Rectal smooth muscle tissue (tissue), 1 donor: ENCODE data around the gene TTC28.
"Not testable (repeated sequence)": the region's sequence is repeated elsewhere in the genome, so short reads cannot be mapped to it uniquely, and the experiment has no call there.

Experiments
- H3K27ac ChIP-seq: one replicate; pipeline ENCODE4 v1.7.0; 2013; ENCODE audit warnings: low read depth, low read length, inconsistent platforms
- H3K27me3 ChIP-seq: one replicate; pipeline ENCODE4 v1.7.0; 2013; ENCODE audit warnings: low read length; ENCODE audit not compliant: control insufficient read depth, insufficient read depth
- H3K36me3 ChIP-seq: one replicate; pipeline ENCODE4 v1.7.0; 2013; ENCODE audit warnings: low read length; ENCODE audit not compliant: control insufficient read depth, insufficient read depth
- H3K4me1 ChIP-seq: one replicate; pipeline ENCODE4 v1.7.0; 2013; ENCODE audit warnings: low read length; ENCODE audit not compliant: control insufficient read depth, insufficient read depth
- H3K4me3 ChIP-seq: one replicate; pipeline ENCODE4 v1.7.0; 2013; ENCODE audit warnings: low read length
- H3K9ac ChIP-seq: one replicate; pipeline ENCODE4 v1.7.0; 2013; ENCODE audit warnings: low read length

TTC28 gene

DNA sequence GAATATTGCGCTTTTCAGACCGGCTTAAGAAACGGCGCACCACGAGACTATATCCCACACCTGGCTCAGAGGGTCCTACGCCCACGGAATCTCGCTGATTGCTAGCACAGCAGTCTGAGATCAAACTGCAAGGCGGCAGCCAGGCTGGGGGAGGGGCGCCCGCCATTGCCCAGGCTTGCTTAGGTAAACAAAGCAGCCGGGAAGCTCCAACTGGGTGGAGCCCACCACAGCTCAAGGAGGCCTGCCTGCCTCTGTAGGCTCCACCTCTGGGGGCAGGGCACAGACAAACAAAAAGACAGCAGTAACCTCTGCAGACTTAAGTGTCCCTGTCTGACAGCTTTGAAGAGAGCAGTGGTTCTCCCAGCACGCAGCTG lies 16.1 kb downstream of the TTC28 start:
- not testable (repeated sequence) for H3K4me1 ChIP-seq, H3K4me3 ChIP-seq, H3K27ac ChIP-seq, H3K36me3 ChIP-seq, H3K27me3 ChIP-seq, H3K9ac ChIP-seq

GRCh38 chr22:28658448-28658847 lies 21.2 kb downstream of the TTC28 start:
- Histone ChIP-seq H3K4me3 (no peak overlapping the region), H3K27me3 (no peaks in the 10 kb centered on the region), H3K4me1 (no peaks in the 10 kb centered on the region), H3K27ac (no peak overlapping the region), H3K9ac (no peak overlapping the region), H3K36me3 (no peaks in the 10 kb centered on the region)

DNA sequence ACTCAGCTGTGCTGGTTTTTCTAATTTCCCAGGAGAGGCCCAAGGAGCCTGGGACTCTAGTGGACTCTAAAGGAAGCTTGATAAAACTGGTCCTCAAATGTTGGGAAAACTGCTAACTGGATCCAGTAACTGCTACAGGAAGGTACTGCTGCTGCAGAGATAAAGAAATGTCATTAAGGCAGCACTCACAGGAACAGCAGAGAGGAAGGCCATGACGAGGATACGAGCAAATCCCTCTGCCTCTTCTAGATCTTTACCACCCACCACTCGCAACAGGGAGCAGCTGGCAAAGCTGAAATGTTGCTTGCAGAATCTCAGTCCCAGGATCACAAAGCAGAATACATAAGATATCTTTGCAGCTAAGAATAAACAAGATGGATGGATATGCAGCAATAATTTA lies 23.5 kb downstream of the TTC28 start:
- H3K36me3 ChIP-seq, result no peaks in the 10 kb centered on the region
- no peaks in the 10 kb centered on the region for H3K27me3 ChIP-seq
- H3K9ac ChIP-seq, result no peak overlapping the region
- H3K4me3 ChIP-seq, result no peak overlapping the region
- no peaks in the 10 kb centered on the region for H3K4me1 ChIP-seq
- H3K27ac ChIP-seq, result no peak overlapping the region

DNA sequence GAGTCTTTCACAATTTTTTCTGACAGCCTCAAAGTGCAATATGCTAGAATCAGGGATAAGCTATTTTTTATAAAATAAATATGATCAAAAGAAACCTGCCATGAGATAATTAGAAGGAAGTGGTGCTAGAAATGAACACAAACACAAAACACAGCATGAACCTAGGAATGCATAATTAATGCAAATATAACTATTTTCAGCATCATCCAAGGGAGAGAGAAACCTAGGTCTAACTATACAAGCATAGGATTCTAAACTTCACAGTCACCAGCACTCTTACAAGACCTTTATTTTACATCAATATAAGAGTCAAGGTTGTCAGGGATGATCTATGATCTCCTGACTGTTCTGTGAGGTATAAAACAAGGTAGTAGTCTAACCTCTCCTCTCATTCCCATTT lies 29.2 kb downstream of the TTC28 start:
- Histone ChIP-seq H3K4me3 (no peak overlapping the region), H3K9ac (no peak overlapping the region), H3K36me3 (no peaks in the 10 kb centered on the region), H3K27me3 (no peaks in the 10 kb centered on the region), H3K4me1 (no peaks in the 10 kb centered on the region), H3K27ac (no peak overlapping the region)

DNA sequence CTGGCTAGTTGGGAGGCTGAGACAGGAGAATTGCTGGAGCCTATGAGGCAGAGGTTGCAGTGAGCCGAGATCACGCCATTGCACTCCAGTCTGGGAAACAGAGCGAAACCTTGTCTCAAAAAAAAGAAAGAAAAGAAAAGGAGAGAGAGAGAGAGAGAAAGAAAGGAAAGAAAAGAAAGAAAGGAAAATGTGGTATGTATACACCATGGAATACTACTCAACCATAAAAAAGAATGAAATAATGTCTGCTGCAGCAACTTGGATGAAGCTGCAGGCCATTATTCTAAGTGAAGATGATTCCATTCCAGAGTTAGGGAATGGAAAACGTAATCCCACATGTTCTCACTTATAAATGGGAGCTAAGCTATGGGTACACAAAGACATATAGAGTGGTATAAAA lies 30.8 kb downstream of the TTC28 start:
- H3K4me1 ChIP-seq, result no peaks in the 10 kb centered on the region
- no peaks in the 10 kb centered on the region for H3K27me3 ChIP-seq
- no peak overlapping the region for H3K4me3 ChIP-seq

GRCh38 chr22:28647216-28647615 lies 32.4 kb downstream of the TTC28 start:
- Histone ChIP-seq H3K27ac (no peak overlapping the region), H3K9ac (no peak overlapping the region), H3K36me3 (no peaks in the 10 kb centered on the region), H3K27me3 (no peaks in the 10 kb centered on the region), H3K4me1 (no peaks in the 10 kb centered on the region), H3K4me3 (no peak overlapping the region)

More for the DNA sequence above, 30.8 kb downstream of the TTC28 start:
- no peak overlapping the region for H3K27ac ChIP-seq
- H3K36me3 ChIP-seq, result no peaks in the 10 kb centered on the region
- H3K9ac ChIP-seq, result no peak overlapping the region

DNA sequence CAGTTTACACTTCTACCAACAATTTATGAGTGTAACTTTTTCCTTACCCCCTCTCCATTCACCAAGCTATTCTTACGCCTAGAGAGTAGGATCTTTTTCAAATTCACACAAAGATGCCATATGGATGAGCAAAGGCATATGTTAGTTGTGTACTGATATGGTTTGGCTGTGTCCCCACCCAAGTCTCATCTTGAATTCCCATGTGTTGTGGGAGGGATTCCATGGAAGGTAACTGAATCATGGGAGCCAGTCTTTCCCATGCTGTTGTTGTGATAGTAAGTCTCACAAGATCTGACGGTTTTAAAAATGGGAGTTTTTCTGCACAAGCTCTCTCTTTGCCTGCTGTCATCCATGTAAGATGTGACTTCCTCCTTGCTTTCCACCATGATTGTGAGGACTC lies 40.3 kb downstream of the TTC28 start:
- Histone ChIP-seq H3K36me3 (no peaks in the 10 kb centered on the region), H3K9ac (no peak overlapping the region), H3K27me3 (no peaks in the 10 kb centered on the region), H3K4me1 (no peaks in the 10 kb centered on the region), H3K27ac (no peak overlapping the region), H3K4me3 (no peak overlapping the region)

GRCh38 chr22:28637225-28637624 lies 42.4 kb downstream of the TTC28 start:
- Histone ChIP-seq H3K27ac (no peak overlapping the region), H3K4me3 (no peak overlapping the region), H3K36me3 (no peaks in the 10 kb centered on the region), H3K9ac (no peak overlapping the region), H3K27me3 (no peaks in the 10 kb centered on the region), H3K4me1 (no peaks in the 10 kb centered on the region)

DNA sequence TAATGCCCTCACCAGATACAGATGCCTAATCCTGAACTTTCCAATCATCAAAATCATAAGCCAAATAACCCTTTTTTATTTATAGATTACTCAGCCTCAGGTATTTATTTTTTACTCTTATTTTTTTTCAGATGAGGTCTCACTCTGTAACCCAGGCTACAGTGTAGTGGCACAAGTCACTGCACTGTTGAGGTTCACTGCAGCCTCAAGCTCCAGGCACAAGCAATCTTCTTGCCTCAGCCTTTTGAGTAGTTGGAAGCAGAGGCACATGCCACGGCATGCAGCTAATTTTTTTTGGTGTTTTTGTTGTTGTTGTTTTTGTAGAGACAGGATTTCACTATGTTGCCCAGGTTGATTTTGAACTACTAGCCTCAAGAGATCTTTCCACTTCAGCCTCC lies 49.5 kb downstream of the TTC28 start:
- H3K4me3 ChIP-seq, result no peak overlapping the region
- no peaks in the 10 kb centered on the region for H3K36me3 ChIP-seq
- no peaks in the 10 kb centered on the region for H3K27me3 ChIP-seq
- no peak overlapping the region for H3K27ac ChIP-seq
- no peak overlapping the region for H3K9ac ChIP-seq
- no peaks in the 10 kb centered on the region for H3K4me1 ChIP-seq

DNA sequence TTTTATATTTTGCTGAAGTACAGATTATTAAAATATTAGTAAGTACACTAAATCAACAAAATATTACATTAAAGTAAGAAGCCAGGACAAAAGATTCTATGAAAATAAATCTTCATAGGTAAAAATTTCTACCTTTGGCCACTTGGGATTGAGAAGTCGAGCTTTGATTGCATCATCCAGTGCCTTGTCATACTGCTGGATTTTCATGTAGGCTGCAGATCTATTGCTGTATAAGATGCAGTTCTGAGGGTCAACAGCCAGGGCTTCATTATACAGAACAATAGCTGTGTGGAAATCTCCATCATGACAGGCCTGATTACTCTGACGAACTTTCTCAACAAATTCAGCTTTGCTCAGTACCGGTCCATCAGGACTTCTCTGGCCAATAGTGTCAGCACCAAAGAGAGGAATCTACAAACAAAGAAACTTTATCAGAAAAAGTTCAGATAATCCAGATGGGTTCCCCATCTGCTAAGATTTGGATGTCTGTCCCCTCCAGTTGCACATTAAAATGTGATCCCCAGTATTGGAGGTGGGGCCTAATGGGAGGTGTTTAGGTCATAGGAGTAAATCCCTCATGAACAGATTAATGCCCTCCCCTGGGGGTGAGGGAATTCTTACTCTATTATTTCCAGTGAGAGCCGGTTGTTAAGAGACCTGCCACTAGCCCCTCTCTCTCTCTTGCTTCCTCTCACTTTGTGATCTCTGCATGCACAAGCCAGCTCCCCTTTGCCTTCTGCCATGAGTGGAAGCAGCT lies 50.0 kb downstream of the TTC28 start:
- no peaks in the 10 kb centered on the region for H3K4me1 ChIP-seq
- H3K9ac ChIP-seq, result no peak overlapping the region
- H3K27ac ChIP-seq, result no peak overlapping the region
- no peaks in the 10 kb centered on the region for H3K27me3 ChIP-seq
- no peaks in the 10 kb centered on the region for H3K36me3 ChIP-seq
- no peak overlapping the region for H3K4me3 ChIP-seq

- no peak overlapping the region for H3K4me3 ChIP-seq
- H3K27ac ChIP-seq, result no peak overlapping the region
- H3K4me1 ChIP-seq, result no peaks in the 10 kb centered on the region
- no peaks in the 10 kb centered on the region for H3K27me3 ChIP-seq
- no peak overlapping the region for H3K9ac ChIP-seq
- no peaks in the 10 kb centered on the region for H3K36me3 ChIP-seq
Observed at GRCh38 chr22:28628766-28629165, 50.9 kb downstream of the TTC28 start.

- H3K27me3 ChIP-seq, result no peaks in the 10 kb centered on the region
- H3K36me3 ChIP-seq, result no peaks in the 10 kb centered on the region
Observed at GRCh38 chr22:28627791-28628190, 51.8 kb downstream of the TTC28 start.

DNA sequence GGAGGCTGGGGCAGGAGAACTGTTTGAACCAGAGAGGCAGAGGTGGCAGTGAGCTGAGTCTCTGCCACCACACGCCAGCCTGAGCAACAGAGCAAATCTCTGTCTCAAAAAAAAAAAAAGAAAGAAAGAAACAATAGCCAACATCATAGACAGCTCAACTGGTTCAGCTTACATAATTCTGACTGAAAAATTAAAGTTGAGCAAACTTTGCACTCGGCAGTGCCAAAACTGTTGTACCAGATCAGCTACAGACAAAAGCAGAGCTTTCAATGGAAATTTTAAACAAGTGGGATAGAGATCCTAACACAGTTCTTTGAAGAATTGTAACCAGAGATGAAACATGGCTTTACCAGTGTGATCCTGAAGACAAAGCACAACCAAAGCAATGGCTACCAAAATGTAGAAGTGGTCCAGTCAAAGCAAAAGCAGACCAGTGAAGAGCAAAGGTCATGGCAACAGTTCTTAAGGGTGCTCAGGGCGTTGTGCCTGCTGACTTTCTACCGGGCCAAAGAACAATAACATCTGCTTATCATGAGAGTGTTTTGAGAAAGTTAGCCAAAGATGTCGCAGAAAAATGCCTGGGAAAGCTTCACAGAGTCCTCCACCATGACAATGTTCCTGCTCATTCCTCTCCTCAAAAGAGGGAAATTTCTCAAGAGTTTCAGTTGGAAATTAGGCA lies 59.3 kb downstream of the TTC28 start:
- Histone ChIP-seq H3K9ac (no peak overlapping the region), H3K27me3 (no peaks in the 10 kb centered on the region), H3K4me3 (no peak overlapping the region), H3K4me1 (no peaks in the 10 kb centered on the region), H3K27ac (no peak overlapping the region), H3K36me3 (no peaks in the 10 kb centered on the region)

More at GRCh38 chr22:28627791-28628190, 51.8 kb downstream of the TTC28 start:
- Histone ChIP-seq H3K27ac (no peak overlapping the region), H3K9ac (no peak overlapping the region), H3K4me1 (no peaks in the 10 kb centered on the region), H3K4me3 (no peak overlapping the region)
